Urinary bladder (tissue), 4 donors: ENCODE results near the gene PHC2. TPM values are rescaled to one million over a fixed set of nuclear protein-coding genes. Genes with fewer than 3 reads are reported as not detected.

Experiments used
- DNase-seq: peaks from one replicate; pipeline ENCODE4 v3.0.0-alpha.2; 2015; ENCODE audit errors: extremely low spot score
- H3K27ac ChIP-seq: one replicate; pipeline ENCODE4 v1.5.1; 2013; ENCODE audit warnings: low read depth, mild to moderate bottlenecking, moderate library complexity
- H3K36me3 ChIP-seq: one replicate; pipeline ENCODE4 v1.6.1; 2013; ENCODE audit warnings: mild to moderate bottlenecking, moderate library complexity; ENCODE audit not compliant: insufficient read depth
- H3K4me1 ChIP-seq: one replicate; pipeline ENCODE4 v1.6.1; 2013; ENCODE audit warnings: mild to moderate bottlenecking, moderate library complexity; ENCODE audit not compliant: insufficient read depth
- H3K4me3 ChIP-seq: one replicate; pipeline ENCODE4 v1.5.1; 2013; ENCODE audit warnings: low read depth, low read length
- WGBS: extraction: QIAGEN DNeasy Blood & Tissue Kit; methylation state at CpG from one replicate; pipeline ENCODE4 v1.1.7; 2013; 5-methylcytosine and 5-hydroxymethylcytosine counted together
- polyA plus RNA-seq: library from polyadenylated mRNA; stranded (reverse); fragments of 200-250 nt; gene quantifications from one replicate; pipeline ENCODE4 v1.2.3, GENCODE V29; 2013
- total RNA-seq: library from RNA; depleted of rRNA; stranded (reverse); fragments of >200 nt; gene quantifications from one replicate; pipeline ENCODE4 v1.2.3, GENCODE V29; 2014
- donor health status: healthy with polysubstance abuse.
- donor health status: healthy.

PHC2 gene
- total and polyA plus RNA-seq, 2 donors: 49.2 to 179 TPM

GRCh38 chr1:33397125-33397506 lies 33.8 kb downstream of the PHC2 start:
- Histone ChIP-seq H3K36me3 (no peaks in the 10 kb centered on the region), H3K4me3 (no peak overlapping the region), H3K4me1 (no peaks in the 10 kb centered on the region), H3K27ac (no peak overlapping the region)
- no peak for DNase-seq
- WGBS: 83% methylated on average over 2 of the region's 2 CpGs

- no peak for DNase-seq
- no peaks in the 10 kb centered on the region for H3K4me1 ChIP-seq
- H3K27ac ChIP-seq: no peak overlapping the region
- no peaks in the 10 kb centered on the region for H3K36me3 ChIP-seq
- WGBS: 69% methylated on average over 10 of the region's 10 CpGs
- no peak overlapping the region for H3K4me3 ChIP-seq
These were observed 34.4 kb downstream of the PHC2 start for GRCh38 chr1:33396188-33397124.

- 67% methylated on average over 5 of the region's 5 CpGs for WGBS
These were observed 36.1 kb downstream of the PHC2 start for GRCh38 chr1:33394770-33395169.

GRCh38 chr1:33393991-33394390 lies 36.9 kb downstream of the PHC2 start:
- no peak overlapping the region for H3K27ac ChIP-seq
- H3K36me3 ChIP-seq: no peaks in the 10 kb centered on the region
- no peaks in the 10 kb centered on the region for H3K4me1 ChIP-seq
- no peak overlapping the region for H3K4me3 ChIP-seq
- no peak for DNase-seq

More at GRCh38 chr1:33394770-33395169, 36.1 kb downstream of the PHC2 start:
- no peaks in the 10 kb centered on the region for H3K4me1 ChIP-seq
- no peak overlapping the region for H3K27ac ChIP-seq
- no peaks in the 10 kb centered on the region for H3K36me3 ChIP-seq
- no peak for DNase-seq
- no peak overlapping the region for H3K4me3 ChIP-seq

GRCh38 chr1:33393524-33393923 lies 37.4 kb downstream of the PHC2 start:
- WGBS: 81% methylated on average over 2 of the region's 2 CpGs
- H3K4me1 ChIP-seq: no peaks in the 10 kb centered on the region
- H3K27ac ChIP-seq: no peak overlapping the region
- no peaks in the 10 kb centered on the region for H3K36me3 ChIP-seq
- DNase-seq: no peak
- H3K4me3 ChIP-seq: no peak overlapping the region

GRCh38 chr1:33392639-33393038 lies 38.3 kb downstream of the PHC2 start:
- DNase-seq: no peak
- H3K27ac ChIP-seq: no peak overlapping the region
- no peaks in the 10 kb centered on the region for H3K4me1 ChIP-seq
- H3K36me3 ChIP-seq: no peaks in the 10 kb centered on the region
- H3K4me3 ChIP-seq: no peak overlapping the region
- WGBS: 31% methylated on average over 3 of the region's 3 CpGs

GRCh38 chr1:33392206-33392605 lies 38.7 kb downstream of the PHC2 start:
- no peak overlapping the region for H3K4me3 ChIP-seq
- no peaks in the 10 kb centered on the region for H3K4me1 ChIP-seq
- no peak for DNase-seq
- WGBS: 66% methylated on average over 8 of the region's 8 CpGs
- H3K36me3 ChIP-seq: no peaks in the 10 kb centered on the region
- no peak overlapping the region for H3K27ac ChIP-seq

GRCh38 chr1:33391343-33392078 lies 39.4 kb downstream of the PHC2 start:
- no peak overlapping the region for H3K4me3 ChIP-seq
- 67% methylated on average over 8 of the region's 8 CpGs for WGBS
- H3K36me3 ChIP-seq: no peaks in the 10 kb centered on the region
- H3K27ac ChIP-seq: no peak overlapping the region
- no peak for DNase-seq
- H3K4me1 ChIP-seq: no peaks in the 10 kb centered on the region

GRCh38 chr1:33390542-33390941 lies 40.4 kb downstream of the PHC2 start:
- no peaks in the 10 kb centered on the region for H3K4me1 ChIP-seq

GRCh38 chr1:33388805-33389771 lies 41.8 kb downstream of the PHC2 start:
- 44% methylated on average over 9 of the region's 9 CpGs for WGBS
- H3K4me3 ChIP-seq: no peak overlapping the region
- no peak for DNase-seq
- no peaks in the 10 kb centered on the region for H3K4me1 ChIP-seq
- no peak overlapping the region for H3K27ac ChIP-seq
- no peaks in the 10 kb centered on the region for H3K36me3 ChIP-seq

More at GRCh38 chr1:33390542-33390941, 40.4 kb downstream of the PHC2 start:
- H3K27ac ChIP-seq: no peak overlapping the region
- H3K36me3 ChIP-seq: no peaks in the 10 kb centered on the region
- no peak overlapping the region for H3K4me3 ChIP-seq
- DNase-seq: no peak
- 34% methylated on average over 2 of the region's 2 CpGs for WGBS

- no peak for DNase-seq
- WGBS: 93% methylated on average over 5 of the region's 5 CpGs
These were observed 43.3 kb downstream of the PHC2 start for GRCh38 chr1:33387625-33388024.

GRCh38 chr1:33385251-33385650 lies 45.6 kb downstream of the PHC2 start:
- Histone ChIP-seq H3K4me1 (no peaks in the 10 kb centered on the region), H3K36me3 (no peaks in the 10 kb centered on the region), H3K27ac (no peak overlapping the region), H3K4me3 (no peak overlapping the region)
- DNase-seq: no peak
- 85% methylated on average over 6 of the region's 6 CpGs for WGBS

More at GRCh38 chr1:33387625-33388024, 43.3 kb downstream of the PHC2 start:
- Histone ChIP-seq H3K4me1 (no peaks in the 10 kb centered on the region), H3K27ac (no peak overlapping the region), H3K36me3 (no peaks in the 10 kb centered on the region), H3K4me3 (no peak overlapping the region)
